ENCODE measurements around the gene AUH. TPM values are rescaled to one million over a fixed set of nuclear protein-coding genes. Genes with fewer than 3 reads are reported as not detected.

The AUH gene
- total and polyA plus RNA-seq, 2 donors (not counting 1 experiment from before 2014, with no cell fraction given), result 5.2 to 29.1 TPM

DNA sequence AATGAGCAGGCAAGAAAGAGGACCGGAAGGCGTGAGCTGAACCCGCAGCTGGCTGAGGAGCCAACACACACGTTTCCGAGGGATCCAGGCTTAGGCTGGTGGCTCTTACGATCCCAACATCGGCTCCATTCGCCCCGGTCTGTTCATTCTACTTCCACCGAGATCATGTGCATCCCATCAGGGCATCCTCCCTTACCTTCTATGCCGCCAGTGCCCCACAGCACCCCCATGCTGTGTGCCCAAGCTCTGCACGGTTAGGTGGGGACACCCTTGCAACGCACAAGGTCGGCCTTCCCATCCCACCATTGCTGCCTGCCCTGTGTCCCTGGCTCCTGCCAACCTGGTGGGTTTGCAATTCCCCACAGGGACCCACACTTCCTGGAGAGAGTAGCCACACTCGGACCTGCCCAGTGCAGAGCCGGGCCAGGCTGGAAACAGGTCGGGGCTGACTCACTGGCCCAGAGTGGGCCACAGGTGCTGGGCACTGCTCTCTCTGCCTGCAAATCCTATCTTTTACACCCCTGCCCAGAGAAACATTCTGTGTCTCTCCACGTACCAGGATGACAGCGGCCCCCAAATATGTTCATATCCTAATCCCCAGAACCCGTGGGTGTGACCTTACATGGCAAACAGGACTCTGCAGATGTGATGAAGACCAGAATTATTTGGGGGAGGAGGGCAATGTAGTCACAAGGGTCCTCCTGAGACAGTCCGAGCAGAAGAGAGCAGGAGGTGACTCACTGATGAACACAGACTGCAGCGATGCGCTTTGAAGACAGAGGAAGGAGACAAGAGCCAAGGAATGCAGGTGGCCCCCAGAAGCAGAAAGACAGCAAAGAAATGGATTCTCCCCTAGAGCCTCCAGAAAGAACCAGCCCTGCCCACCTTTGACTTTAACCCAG, 182.2 kb downstream of the AUH start:
- Histone ChIP-seq H3K4me2 (replicated peaks; ENCODE audit: low read depth, low read length, poor library complexity, severe bottlenecking) (no peak overlapping the region), H3K9me3 (ENCODE audit: control extremely low read depth in 1 of 3, control insufficient read depth in 2 of 3, insufficient read depth in 1 of 3, low read length in 2 of 3) (no peaks in the 10 kb centered on the region), H3K36me3 (replicated peaks in 1 of 2; ENCODE audit: control extremely low read depth in 1 of 2, control insufficient read depth in 1 of 2, extremely low read depth in 1 of 2, insufficient read depth in 2 of 2, low read length in 1 of 2) (no peaks in the 10 kb centered on the region), H3K79me2 (ENCODE audit: control insufficient read depth, insufficient read depth, low read length) (no peaks in the 10 kb centered on the region), H3K27me3 (replicated peaks in 1 of 4; ENCODE audit: control extremely low read depth in 1 of 4, control insufficient read depth in 3 of 4, insufficient read depth in 4 of 4, low read length in 3 of 4) (no peaks in the 10 kb centered on the region), H3K4me1 (ENCODE audit: control insufficient read depth in 2 of 2, insufficient read depth in 2 of 2, low read length in 2 of 2) (peaks cover 29 to 31% of the 10 kb centered on the region in 2 donors), H2AFZ (ENCODE audit: insufficient read depth, low read depth, low read length, poor library complexity, severe bottlenecking) (no peak overlapping the region), H3K9ac (ENCODE audit: low read length) (no peak overlapping the region), H3K4me3 (ENCODE audit: control extremely low read depth in 1 of 5, extremely low read depth in 1 of 5, insufficient read depth in 1 of 5, low read depth in 2 of 5, low read length in 4 of 5) (no peak overlapping the region), H4K20me1 (ENCODE audit: control insufficient read depth, insufficient read depth, low read length, poor library complexity, severe bottlenecking) (no peaks in the 10 kb centered on the region), H3K27ac (ENCODE audit: low read length in 2 of 2) (no peak overlapping the region)
- POLR2A ChIA-PET, result no interaction called here
- DNase-seq (no peak), ATAC-seq (ENCODE audit: low read depth) (no peak)
- H3K27ac Mint-ChIP-seq, result no peak overlapping the region
- H3K9me3 Mint-ChIP-seq (ENCODE audit: insufficient read depth), result peaks cover 2% of the 10 kb centered on the region
- TF ChIP-seq EZH2 (IDR thresholded peaks at IDR 0.05; ENCODE audit: borderline replicate concordance, insufficient read depth, low read depth, low read length, poor library complexity, severe bottlenecking), result no peak
- TF ChIP-seq, protein P1, sequence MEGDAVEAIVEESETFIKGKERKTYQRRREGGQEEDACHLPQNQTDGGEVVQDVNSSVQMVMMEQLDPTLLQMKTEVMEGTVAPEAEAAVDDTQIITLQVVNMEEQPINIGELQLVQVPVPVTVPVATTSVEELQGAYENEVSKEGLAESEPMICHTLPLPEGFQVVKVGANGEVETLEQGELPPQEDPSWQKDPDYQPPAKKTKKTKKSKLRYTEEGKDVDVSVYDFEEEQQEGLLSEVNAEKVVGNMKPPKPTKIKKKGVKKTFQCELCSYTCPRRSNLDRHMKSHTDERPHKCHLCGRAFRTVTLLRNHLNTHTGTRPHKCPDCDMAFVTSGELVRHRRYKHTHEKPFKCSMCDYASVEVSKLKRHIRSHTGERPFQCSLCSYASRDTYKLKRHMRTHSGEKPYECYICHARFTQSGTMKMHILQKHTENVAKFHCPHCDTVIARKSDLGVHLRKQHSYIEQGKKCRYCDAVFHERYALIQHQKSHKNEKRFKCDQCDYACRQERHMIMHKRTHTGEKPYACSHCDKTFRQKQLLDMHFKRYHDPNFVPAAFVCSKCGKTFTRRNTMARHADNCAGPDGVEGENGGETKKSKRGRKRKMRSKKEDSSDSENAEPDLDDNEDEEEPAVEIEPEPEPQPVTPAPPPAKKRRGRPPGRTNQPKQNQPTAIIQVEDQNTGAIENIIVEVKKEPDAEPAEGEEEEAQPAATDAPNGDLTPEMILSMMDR (IDR thresholded peaks at IDR 0.05), result no peak
- intact Hi-C loops (cut with micrococcal nuclease), result no loop called here
- no peak overlapping the region for H3K4me3 Mint-ChIP-seq
- peaks cover 25% of the 10 kb centered on the region for H3K4me1 Mint-ChIP-seq
- no peaks in the 10 kb centered on the region for H3K27me3 Mint-ChIP-seq
- 94% methylated on average over 20 of the region's 23 CpGs for WGBS (ENCODE audit: insufficient coverage)
- CTCF ChIA-PET, result no interaction called here

All from B cell (primary cell).